Pulmonary artery endothelial cell (primary cell): ENCODE measurements around the gene FADS6. TPM values are rescaled to one million over a fixed set of nuclear protein-coding genes. Genes with fewer than 3 reads are reported as not detected.

Experiments used
- DNase-seq: peaks from one replicate; pipeline ENCODE4 v3.0.0-alpha.2; 2011; ENCODE audit warnings: low read depth, low spot score
- total RNA-seq: library from RNA; depleted of rRNA; stranded (reverse); fragments of >200 nt; gene quantifications from 2 replicates; pipeline ENCODE4 v1.2.3, GENCODE V29; 2014

Gene FADS6
- not detected in 2 replicates for total RNA-seq

- no peak for DNase-seq
Measured at GRCh38 chr17:74892974-74893911, at the start of gene FADS6. FADS6 (minus strand) TSS chr17:74893633; CDS start chr17:74893595, 38 bp downstream.

- DNase-seq = no peak
Measured at GRCh38 chr17:74941128-74941725, 47.8 kb upstream of the FADS6 start.

GRCh38 chr17:74939534-74939933 is 46.1 kb upstream of the FADS6 start:
- no peak for DNase-seq

GRCh38 chr17:74938194-74938950 is 44.9 kb upstream of the FADS6 start:
- no peak for DNase-seq

GRCh38 chr17:74937064-74938051 is 43.9 kb upstream of the FADS6 start:
- DNase-seq = no peak

- no peak for DNase-seq
Measured at GRCh38 chr17:74936470-74936799, 43.0 kb upstream of the FADS6 start.

- no peak for DNase-seq
Measured at GRCh38 chr17:74935585-74936469, 42.4 kb upstream of the FADS6 start, which contains the start of gene OTOP3. OTOP3 (plus strand) TSS chr17:74935898; CDS start chr17:74935922, 24 bp downstream.

- no peak for DNase-seq
Measured at GRCh38 chr17:74935048-74935447, 41.6 kb upstream of the FADS6 start.

- DNase-seq = no peak
Measured at GRCh38 chr17:74930535-74931036, 37.2 kb upstream of the FADS6 start.

- no peak for DNase-seq
Measured at GRCh38 chr17:74928786-74929185, 35.4 kb upstream of the FADS6 start.

- no peak for DNase-seq
Measured at GRCh38 chr17:74925242-74925641, 31.8 kb upstream of the FADS6 start.

GRCh38 chr17:74924250-74924948 is 31.0 kb upstream of the FADS6 start, which contains the start of gene OTOP2:
OTOP2 (plus strand) TSS chr17:74924273; CDS start chr17:74924633, 360 bp downstream.
- DNase-seq = no peak

GRCh38 chr17:74923538-74924249 is 30.3 kb upstream of the FADS6 start:
- no peak for DNase-seq

- no peak for DNase-seq
Measured at GRCh38 chr17:74922694-74923537, 29.5 kb upstream of the FADS6 start, which contains the start of gene USH1G. USH1G (minus strand) TSS chr17:74923255; CDS start chr17:74923073, 182 bp downstream.

- DNase-seq = no peak
Measured at GRCh38 chr17:74922172-74922571, 28.7 kb upstream of the FADS6 start.

GRCh38 chr17:74921769-74922168 is 28.3 kb upstream of the FADS6 start:
- no peak for DNase-seq
